GM12878 (cell line): ENCODE results near the gene EEF2K. TPM values are rescaled to one million over a fixed set of nuclear protein-coding genes. Genes with fewer than 3 reads are reported as not detected.

Experiments
- ATAC-seq: fragments of 200-7000 bp; cut with Tn5 transposase; 3 replicates; pipeline ENCODE4 v1.9.1; 2020; ENCODE audit warnings: mild to moderate bottlenecking, moderate library complexity
- BruUV-seq: library from RNA; stranded (reverse); fragments of 400-500 nt; replicated peaks from 2 replicates; lab custom pipeline; 2021; lab: Mats Ljungman, UMichigan
- CTCF ChIA-PET: fragments of 300-600 bp; sonication (Branson Sonifier 250); formaldehyde crosslinking; extraction: SDS; loops from one replicate; lab custom pipeline; 2021; ENCODE audit warnings: inconsistent platforms; lab: Yijun Ruan, JAX
- POLR2A ChIA-PET: fragments of 350-600 bp; formaldehyde crosslinking; extraction: SDS; loops from one replicate; lab custom pipeline; 2021; ENCODE audit warnings: inconsistent platforms; lab: Charles Lee
- RAD21 ChIA-PET: fragments of 300-600 bp; sonication (Branson Sonifier 250); formaldehyde crosslinking; loops from one replicate; lab custom pipeline; 2023; ENCODE audit warnings: antibody characterized with exemption; ENCODE audit not compliant: unreplicated experiment; lab: Charles Lee
- SMC1A ChIA-PET: fragments of 300-600 bp; sonication (Branson Sonifier 250); formaldehyde crosslinking; loops from one replicate; lab custom pipeline; 2023; ENCODE audit not compliant: unreplicated experiment, uncharacterized antibody; lab: Charles Lee
- DNase-seq: peaks from one replicate; pipeline ENCODE4 v3.0.0-alpha.2; 2011; ENCODE audit warnings: low read depth, low spot score
- FAIRE-seq: peaks from 3 replicates; lab custom pipeline; 2011; peaks lifted over from hg19 to GRCh38; lab: Jason Lieb, UNC
- H2AFZ ChIP-seq: 2 replicates; pipeline ENCODE4 v1.6.0; 2011; ENCODE audit warnings: low read depth, low read length, control low read depth; ENCODE audit not compliant: control insufficient read depth
- H3K27ac ChIP-seq: 2 replicates; pipeline ENCODE4 v1.5.1; 2011; ENCODE audit warnings: control low read depth; ENCODE audit not compliant: control insufficient read depth, insufficient read depth
- H3K27me3 ChIP-seq, 2 experiments: replicated peaks in 1 of 2; 2 replicates each; pipeline versions ENCODE4 v1.6.0 to v1.6.1; 2011; ENCODE audit warnings: low read length in 1 of 2; ENCODE audit not compliant: control insufficient read depth in 2 of 2, insufficient read depth in 2 of 2
- H3K36me3 ChIP-seq, 2 experiments: 2 replicates each; pipeline ENCODE4 v1.5.1; 2011; ENCODE audit warnings: low read length in 1 of 2; ENCODE audit not compliant: control insufficient read depth in 2 of 2, insufficient read depth in 2 of 2
- H3K4me1 ChIP-seq: 2 replicates; pipeline ENCODE4 v1.6.1; 2011; ENCODE audit warnings: mild to moderate bottlenecking, low read length, moderate library complexity, mixed read lengths; ENCODE audit not compliant: control insufficient read depth, insufficient read depth
- H3K4me2 ChIP-seq: 2 replicates; pipeline ENCODE4 v1.6.0; 2011; ENCODE audit warnings: control low read depth; ENCODE audit not compliant: control insufficient read depth, insufficient read depth
- H3K4me3 ChIP-seq: fragments of 200-600 bp; sonication (generic); 2 replicates; pipeline ENCODE4 v1.5.1; 2016
- H3K79me2 ChIP-seq: 2 replicates; pipeline ENCODE4 v1.6.0; 2011; ENCODE audit warnings: low read length; ENCODE audit not compliant: control insufficient read depth, insufficient read depth
- H3K9ac ChIP-seq: 2 replicates; pipeline ENCODE4 v1.8.0; 2011; ENCODE audit warnings: low read length, control low read depth, mixed read lengths; ENCODE audit not compliant: control insufficient read depth, insufficient read depth
- H3K9me3 ChIP-seq: replicated peaks from 3 replicates; pipeline ENCODE4 v1.5.1; 2011; ENCODE audit warnings: mild to moderate bottlenecking, low read length; ENCODE audit not compliant: control insufficient read depth, insufficient read depth
- H4K20me1 ChIP-seq: 2 replicates; pipeline ENCODE4 v1.6.0; 2011; ENCODE audit not compliant: control insufficient read depth, insufficient read depth
- ASH2L ChIP-seq: fragments of 300-600, 200-600 bp; sonication (generic); IDR thresholded peaks from 2 replicates; pipeline ENCODE4 v1.6.1; 2017; ENCODE audit warnings: low read depth, mild to moderate bottlenecking, borderline replicate concordance
- BACH1 ChIP-seq: fragments of 450-650 bp; IDR thresholded peaks from 2 replicates; pipeline ENCODE4 v1.6.1; 2017; ENCODE audit warnings: mild to moderate bottlenecking, borderline replicate concordance
- CEBPB ChIP-seq, 2 experiments: fragments of 150-350 bp in 1 of 2; IDR thresholded peaks; 2 replicates each; pipeline ENCODE4 v1.6.1; 2012 to 2014; ENCODE audit warnings: low read depth in 2 of 2, low read length in 2 of 2, borderline replicate concordance in 1 of 2, inconsistent platforms in 1 of 2
- ESRRA ChIP-seq: IDR thresholded peaks from 2 replicates; pipeline ENCODE4 v1.6.1; 2012; ENCODE audit warnings: mild to moderate bottlenecking, low read length, improper control_type of control experiment
- HDAC6 ChIP-seq: fragments of 200-600 bp; sonication (generic); IDR thresholded peaks from one replicate; pipeline ENCODE4 v1.8.0; 2017; ENCODE audit warnings: antibody characterized with exemption; ENCODE audit not compliant: unreplicated experiment
- JUNB ChIP-seq: IDR thresholded peaks from 2 replicates; pipeline ENCODE4 v1.6.1; 2016; ENCODE audit warnings: antibody characterized with exemption, mild to moderate bottlenecking
- LARP7 ChIP-seq: fragments of 450-650 bp; IDR thresholded peaks from 2 replicates; pipeline ENCODE4 v1.6.1; 2017; ENCODE audit warnings: mild to moderate bottlenecking
- MEF2A ChIP-seq: IDR thresholded peaks from 2 replicates; pipeline ENCODE4 v1.6.1; 2011; ENCODE audit warnings: low read depth, mild to moderate bottlenecking, low read length, moderate library complexity; ENCODE audit not compliant: insufficient read depth
- NFYA ChIP-seq: IDR thresholded peaks from 2 replicates; pipeline ENCODE4 v1.6.1; 2011; ENCODE audit warnings: low read depth, mild to moderate bottlenecking, low read length, improper control_type of control experiment, borderline replicate concordance
- PBX3 ChIP-seq: IDR thresholded peaks from 2 replicates; pipeline ENCODE4 v1.6.1; 2011; ENCODE audit warnings: mild to moderate bottlenecking, low read depth, low read length, moderate library complexity; ENCODE audit not compliant: insufficient replicate concordance
- PML ChIP-seq: IDR thresholded peaks from 2 replicates; pipeline ENCODE4 v1.6.1; 2012; ENCODE audit warnings: low read length, inconsistent platforms
- ZNF592 ChIP-seq: fragments of 450-650 bp; IDR thresholded peaks from 2 replicates; pipeline ENCODE4 v1.6.1; 2017; ENCODE audit warnings: mild to moderate bottlenecking, moderate library complexity
- WGBS: methylation state at CpG from one replicate; pipeline ENCODE4 v1.1.6; 2016; ENCODE audit warnings: low lambda C conversion rate; ENCODE audit not compliant: insufficient replicate concordance, insufficient coverage; ENCODE audit errors: missing lambda C conversion rate; 5-methylcytosine and 5-hydroxymethylcytosine counted together
- in situ Hi-C: fragments of 300-500 bp; cut with MboI; formaldehyde crosslinking; loops from 9 replicates; pipeline ENCODE4 v1.14.3; 2018; ENCODE audit warnings: mixed read lengths
- intact Hi-C: fragments of 100-400 bp; cut with micrococcal nuclease; formaldehyde crosslinking; loops from one replicate; pipeline ENCODE4 v1.14.2; 2022; ENCODE audit not compliant: unreplicated experiment
- polyA plus RNA-seq, 11 experiments: library from polyadenylated mRNA; depleted of rRNA in 4 of 11; unstranded in 6 of 11; stranded (reverse) in 5 of 11; fragments of >200 nt; fragmentation: Nextera tagmentation in 4 of 11; fragmentation: Illumina TruSeq in 1 of 11; extraction: Ambion mirVana in 4 of 11; extraction: Trizol in 1 of 11; gene quantifications; 1 replicate in 1 of 11; 2 replicates in 10 of 11; pipeline versions ENCODE4 v1.2.1 to v1.2.3, GENCODE V29; 2011 to 2016; ENCODE audit warnings: inconsistent platforms in 2 of 11, missing spikeins in 2 of 11, low read depth in 1 of 11
- total RNA-seq, 4 experiments: library from RNA; depleted of rRNA in 3 of 4; stranded (reverse); fragments of >200 nt in 3 of 4; fragmentation: Illumina TruSeq in 1 of 4; extraction: Trizol in 1 of 4; gene quantifications; 2 replicates each; pipeline versions ENCODE4 v1.2.1 to v1.2.3, GENCODE V29; 2013 to 2021

EEF2K gene
- total and polyA plus RNA-seq, 10 of the 15 experiments (the other 5 are each of a cell fraction or from before 2014, with no cell fraction given), result 2.0 to 29.6 (median 12.2) TPM

DNA sequence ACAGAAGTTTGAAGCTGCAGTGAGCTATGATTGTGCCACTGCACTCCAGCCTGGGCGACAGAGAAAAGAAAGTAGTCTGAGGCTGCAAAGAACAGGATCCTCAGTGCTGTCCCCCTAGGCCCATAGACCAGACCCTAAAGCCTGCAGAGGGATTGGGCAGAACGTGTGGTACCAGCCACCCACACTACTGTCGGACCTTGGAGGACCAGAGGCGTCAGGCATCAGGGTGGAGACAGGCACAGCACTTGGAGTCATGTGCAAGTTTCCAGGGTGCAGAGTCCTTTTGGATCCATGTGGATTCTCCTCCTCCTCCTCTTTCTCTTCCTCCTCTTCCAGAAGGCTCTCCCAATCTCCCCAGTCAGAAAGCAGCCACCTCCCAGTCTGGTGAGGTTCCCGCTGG, 41.6 kb upstream of the EEF2K start:
- ChIA-PET CTCF (no interaction called here), RAD21 (no interaction called here), POLR2A (no interaction called here), SMC1A (no interaction called here)
- Histone ChIP-seq H3K27ac (no peak overlapping the region), H3K9me3 (no peaks in the 10 kb centered on the region), H2AFZ (no peak overlapping the region), H3K4me3 (no peak overlapping the region), H3K79me2 (no peaks in the 10 kb centered on the region), H4K20me1 (no peaks in the 10 kb centered on the region; the same call in 1 of the 2 replicates), H3K4me2 (no peak overlapping the region), H3K27me3 (peaks cover 0 to 2% of the 10 kb centered on the region in 2 experiments; a peak in 3 of 4 replicates), H3K4me1 (no peaks in the 10 kb centered on the region), H3K36me3 (no peaks in the 10 kb centered on the region), H3K9ac (no peak overlapping the region)
- no peak for FAIRE-seq
- DNase-seq, result no peak
- in situ Hi-C loops (no loop called here), intact Hi-C loops (no loop called here)
- ATAC-seq, result no peak
- BruUV-seq, result no TSS peak
- TF ChIP-seq ESRRA (no peak), LARP7 (no peak), JUNB (no peak), ASH2L (no peak), PML (no peak), CEBPB (IDR thresholded peaks at IDR 0.05; ENCODE audit: borderline replicate concordance in 1 of 2, low read depth in 2 of 2, low read length in 2 of 2) (no peak), PBX3 (no peak), BACH1 (no peak), ZNF592 (no peak), MEF2A (no peak), HDAC6 (no peak), NFYA (no peak)
- TF ChIP-seq, all 136 proteins: peak for 0
- 60% methylated on average over 5 of the region's 5 CpGs for WGBS
